ENCODE data around the gene CYB561D2. TPM values are rescaled to one million over a fixed set of nuclear protein-coding genes. Genes with fewer than 3 reads are reported as not detected.

CYB561D2 gene
- total RNA-seq, 4 donors from 2014 or later, result 4.7 to 10.9 (median 9.0) TPM

DNA sequence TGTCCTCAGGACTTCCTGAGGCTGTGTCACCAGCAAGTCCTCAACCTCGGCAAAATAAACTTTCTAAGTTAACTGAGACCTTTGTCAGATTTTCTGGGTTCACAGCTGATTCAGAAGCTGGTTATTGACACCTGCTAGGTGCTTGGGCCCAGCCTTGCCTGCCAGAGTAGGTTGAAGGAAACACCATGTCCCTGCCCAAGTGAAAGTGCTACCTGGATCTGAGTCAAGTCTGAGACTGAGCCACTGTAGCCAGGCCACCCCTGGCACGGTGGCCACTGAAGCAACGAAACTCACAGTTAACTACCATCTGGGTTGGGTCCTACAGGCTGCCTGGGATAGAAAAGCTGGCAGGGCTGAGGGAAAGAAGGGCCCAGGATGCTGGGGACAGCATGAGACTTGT lies 36.3 kb upstream of the CYB561D2 start:
- 83 to 88% methylated on average over 1 to 2 of the region's 3 CpGs for WGBS, 2 donors (ENCODE audit: low coverage in 1 of 2)
- Histone ChIP-seq H3K36me3 (peaks cover 0 to 53% of the 10 kb centered on the region in 2 donors), H3K27ac (peak overlapping the region in 2 of 4 donors; percentile 11 to 35), H3K27me3 (no peaks in the 10 kb centered on the region), H3K4me1 (peaks cover 0 to 31% (median 15%) of the 10 kb centered on the region in 3 donors), H3K9me3 (no peaks in the 10 kb centered on the region), H3K4me3 (no peak overlapping the region)
- no peak for ATAC-seq
- TF ChIP-seq POLR2AphosphoS5 (IDR thresholded peaks at IDR 0.05), result no peak
- TF ChIP-seq POLR2A (IDR thresholded peaks at IDR 0.05), result no peak
- TF ChIP-seq EP300 (IDR thresholded peaks at IDR 0.05), result no peak
- TF ChIP-seq, protein P1, sequence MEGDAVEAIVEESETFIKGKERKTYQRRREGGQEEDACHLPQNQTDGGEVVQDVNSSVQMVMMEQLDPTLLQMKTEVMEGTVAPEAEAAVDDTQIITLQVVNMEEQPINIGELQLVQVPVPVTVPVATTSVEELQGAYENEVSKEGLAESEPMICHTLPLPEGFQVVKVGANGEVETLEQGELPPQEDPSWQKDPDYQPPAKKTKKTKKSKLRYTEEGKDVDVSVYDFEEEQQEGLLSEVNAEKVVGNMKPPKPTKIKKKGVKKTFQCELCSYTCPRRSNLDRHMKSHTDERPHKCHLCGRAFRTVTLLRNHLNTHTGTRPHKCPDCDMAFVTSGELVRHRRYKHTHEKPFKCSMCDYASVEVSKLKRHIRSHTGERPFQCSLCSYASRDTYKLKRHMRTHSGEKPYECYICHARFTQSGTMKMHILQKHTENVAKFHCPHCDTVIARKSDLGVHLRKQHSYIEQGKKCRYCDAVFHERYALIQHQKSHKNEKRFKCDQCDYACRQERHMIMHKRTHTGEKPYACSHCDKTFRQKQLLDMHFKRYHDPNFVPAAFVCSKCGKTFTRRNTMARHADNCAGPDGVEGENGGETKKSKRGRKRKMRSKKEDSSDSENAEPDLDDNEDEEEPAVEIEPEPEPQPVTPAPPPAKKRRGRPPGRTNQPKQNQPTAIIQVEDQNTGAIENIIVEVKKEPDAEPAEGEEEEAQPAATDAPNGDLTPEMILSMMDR (IDR thresholded peaks at IDR 0.05), result no peak

GRCh38 chr3:50314816-50315215 lies 35.8 kb upstream of the CYB561D2 start:
- Histone ChIP-seq H3K36me3 (peaks cover 0 to 53% of the 10 kb centered on the region in 2 donors), H3K27ac (peak overlapping the region in 2 of 4 donors; percentile 11 to 35), H3K4me3 (no peak overlapping the region), H3K9me3 (no peaks in the 10 kb centered on the region), H3K4me1 (peaks cover 0 to 35% (median 19%) of the 10 kb centered on the region in 3 donors), H3K27me3 (no peaks in the 10 kb centered on the region)
- ATAC-seq, result peak; percentile 20
- TF ChIP-seq EP300 (IDR thresholded peaks at IDR 0.05) (no peak), POLR2AphosphoS5 (IDR thresholded peaks at IDR 0.05) (no peak), POLR2A (IDR thresholded peaks at IDR 0.05) (no peak)
- TF ChIP-seq, protein P1 (IDR thresholded peaks at IDR 0.05), result no peak
- WGBS, 2 donors (ENCODE audit: low coverage in 1 of 2), result 96% methylated on average over 4 of the region's 4 CpGs; no CpG with 5 or more reads in 1 of the 2 donors

DNA sequence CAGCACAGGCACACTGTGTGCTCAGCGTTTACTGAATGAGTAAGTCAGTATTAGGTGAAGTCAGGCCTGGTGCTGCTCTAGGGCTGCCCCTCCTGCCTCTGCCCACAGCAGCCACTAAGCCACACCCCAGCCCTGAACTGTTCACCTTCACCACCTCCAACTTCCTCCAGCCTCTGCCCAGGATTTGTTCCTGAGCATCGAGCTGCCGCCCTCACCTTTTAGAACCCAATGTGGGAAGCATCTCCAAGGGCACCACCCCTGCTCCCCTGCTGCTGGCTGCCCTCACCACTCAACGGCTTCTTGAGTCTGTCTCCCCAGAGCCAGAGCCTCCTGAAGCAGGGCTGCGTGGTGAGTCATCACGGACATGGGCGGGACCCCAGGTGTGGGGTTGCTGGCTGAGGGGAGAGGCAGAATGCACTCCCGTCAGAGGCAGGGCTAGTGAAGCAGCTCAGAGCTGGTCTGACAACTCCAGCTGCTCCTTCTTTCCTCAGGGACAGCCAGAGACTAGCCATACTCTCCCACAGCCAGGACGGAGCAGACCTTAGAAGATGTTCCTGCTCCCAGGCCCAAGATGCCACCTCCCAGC lies 33.9 kb upstream of the CYB561D2 start:
- no peak overlapping the region for H3K4me3 ChIP-seq
- no peaks in the 10 kb centered on the region for H3K9me3 ChIP-seq
- peak overlapping the region in 3 of 4 donors; percentile 7 to 24 (median 14) for H3K27ac ChIP-seq
- 59 to 60% methylated on average over 2 of the region's 9 CpGs for WGBS, 2 donors (ENCODE audit: low coverage in 1 of 2)
- H3K4me1 ChIP-seq, result peaks cover 0 to 48% (median 29%) of the 10 kb centered on the region in 3 donors
- ATAC-seq, result no peak
- H3K27me3 ChIP-seq, result no peaks in the 10 kb centered on the region
- H3K36me3 ChIP-seq, result peaks cover 0 to 54% of the 10 kb centered on the region in 2 donors
- TF ChIP-seq POLR2AphosphoS5 (IDR thresholded peaks at IDR 0.05), result no peak
- TF ChIP-seq POLR2A (IDR thresholded peaks at IDR 0.05), result no peak
- no peak for TF ChIP-seq EP300 (IDR thresholded peaks at IDR 0.05)

GRCh38 chr3:50317300-50317699 lies 33.4 kb upstream of the CYB561D2 start:
- no peak for TF ChIP-seq POLR2AphosphoS5 (IDR thresholded peaks at IDR 0.05)
- no peak for TF ChIP-seq POLR2A (IDR thresholded peaks at IDR 0.05)
- no CpG with 5 or more reads among the region's 6 CpGs for WGBS, 2 donors (ENCODE audit: low coverage in 1 of 2)
- no peak for ATAC-seq
- Histone ChIP-seq H3K27me3 (no peaks in the 10 kb centered on the region), H3K4me3 (peak overlapping the region in 1 of 2 donors; percentile 89), H3K27ac (peak overlapping the region in 3 of 4 donors; percentile 7 to 24 (median 14)), H3K4me1 (peaks cover 0 to 53% (median 34%) of the 10 kb centered on the region in 3 donors), H3K9me3 (no peaks in the 10 kb centered on the region), H3K36me3 (peaks cover 0 to 54% of the 10 kb centered on the region in 2 donors)

- H3K27ac ChIP-seq, result peak overlapping the region in 3 of 4 donors; percentile 7 to 24 (median 10)
- peak overlapping the region in 1 of 2 donors; percentile 89 for H3K4me3 ChIP-seq
- no peaks in the 10 kb centered on the region for H3K27me3 ChIP-seq
- H3K36me3 ChIP-seq, result peaks cover 0 to 54% of the 10 kb centered on the region in 2 donors
- 67% methylated on average over 2 of the region's 11 CpGs; no CpG with 5 or more reads in 1 of the 2 donors for WGBS, 2 donors (ENCODE audit: low coverage in 1 of 2)
- H3K4me1 ChIP-seq, result peaks cover 0 to 62% (median 40%) of the 10 kb centered on the region in 3 donors
- ATAC-seq, result no peak
- no peaks in the 10 kb centered on the region for H3K9me3 ChIP-seq
- TF ChIP-seq POLR2AphosphoS5 (IDR thresholded peaks at IDR 0.05) (no peak), EP300 (IDR thresholded peaks at IDR 0.05) (no peak), POLR2A (IDR thresholded peaks at IDR 0.05) (no peak)
- TF ChIP-seq, protein P1 (IDR thresholded peaks at IDR 0.05), result no peak
Observed at GRCh38 chr3:50318163-50318562, 32.5 kb upstream of the CYB561D2 start.

DNA sequence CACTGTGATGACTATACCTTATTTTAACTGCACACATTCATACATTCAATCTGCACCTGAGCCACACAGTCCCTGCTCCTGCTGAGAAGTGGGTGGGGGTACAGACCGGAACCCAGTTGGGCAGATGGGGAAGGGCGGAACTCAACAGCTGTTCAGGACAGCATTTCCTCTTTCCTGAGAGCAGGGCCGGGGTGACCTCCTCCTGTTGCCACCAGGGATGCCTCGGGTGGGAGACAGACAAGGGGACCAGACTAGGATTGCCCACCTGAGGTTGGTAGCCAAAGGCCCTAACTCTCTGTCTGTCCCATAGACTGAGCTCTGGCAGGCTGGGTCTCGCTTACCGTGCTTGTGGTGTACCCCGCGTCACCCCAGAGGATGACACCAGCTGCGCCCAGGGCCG lies 32.0 kb upstream of the CYB561D2 start:
- Histone ChIP-seq H3K36me3 (peaks cover 0 to 54% of the 10 kb centered on the region in 2 donors), H3K27me3 (no peaks in the 10 kb centered on the region), H3K9me3 (no peaks in the 10 kb centered on the region), H3K4me3 (peak overlapping the region in 1 of 2 donors; percentile 89), H3K4me1 (peaks cover 0 to 67% (median 40%) of the 10 kb centered on the region in 3 donors), H3K27ac (peak overlapping the region in 2 of 4 donors; percentile 10 to 97)
- WGBS, 2 donors (ENCODE audit: low coverage in 1 of 2), result no CpG with 5 or more reads among the region's 10 CpGs
- TF ChIP-seq EP300 (IDR thresholded peaks at IDR 0.05) (no peak), POLR2A (IDR thresholded peaks at IDR 0.05) (no peak), POLR2AphosphoS5 (IDR thresholded peaks at IDR 0.05) (no peak)
- TF ChIP-seq, protein P1 (IDR thresholded peaks at IDR 0.05), result no peak
- ATAC-seq, result no peak
